CD4-positive, alpha-beta T cell treated with Interleukin-6 for 4 hours (primary cell): Measurements from ENCODE around the gene MYT1.

Source experiments
- DNase-seq: peaks from one replicate; pipeline ENCODE4 v3.0.0-alpha.2; 2020; ENCODE audit warnings: mixed read lengths

The MYT1 gene

GRCh38 chr20:64155258-64156135 lies 8.8 kb upstream of the MYT1 start:
- no peak for DNase-seq

DNA sequence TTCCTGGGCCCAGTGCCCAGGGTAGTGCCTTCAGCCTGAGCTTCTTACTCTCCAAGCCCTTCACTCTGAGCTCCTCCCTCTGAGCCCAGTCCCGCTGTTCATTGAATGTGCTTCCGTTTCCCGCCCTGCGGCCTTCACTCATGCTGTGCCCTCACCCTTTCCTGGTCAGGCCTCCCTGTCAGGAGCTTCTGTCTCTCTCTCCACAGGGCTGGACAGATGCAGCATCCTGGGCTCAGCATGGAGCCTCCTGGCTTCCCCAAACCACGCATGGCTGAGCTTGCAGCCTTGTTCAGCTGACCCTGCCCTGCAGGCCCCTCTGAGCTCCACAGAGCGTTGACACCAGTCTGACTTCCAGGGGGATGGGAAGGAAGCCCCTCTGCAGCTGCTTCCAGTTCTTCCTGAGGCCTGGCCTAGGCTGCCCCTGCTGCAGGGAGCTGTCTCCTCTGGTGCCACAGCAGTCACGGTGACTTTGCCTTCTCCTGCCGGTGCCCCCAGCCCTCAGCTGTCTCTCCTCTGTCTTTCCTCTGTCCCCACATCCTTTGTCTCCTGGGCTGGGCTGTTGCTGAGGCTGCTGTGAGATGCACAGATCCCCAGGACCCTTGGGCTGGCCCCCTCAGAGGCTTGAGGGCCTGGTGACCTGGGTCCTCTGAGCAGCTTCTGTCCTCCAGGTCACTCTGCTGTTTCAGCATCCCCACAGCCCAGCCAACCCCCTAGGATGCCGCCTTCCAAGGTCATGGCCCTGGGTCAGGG lies 7.9 kb upstream of the MYT1 start:
- DNase-seq, result no peak

GRCh38 chr20:64156886-64157875 lies 7.1 kb upstream of the MYT1 start:
- DNase-seq, result no peak

DNA sequence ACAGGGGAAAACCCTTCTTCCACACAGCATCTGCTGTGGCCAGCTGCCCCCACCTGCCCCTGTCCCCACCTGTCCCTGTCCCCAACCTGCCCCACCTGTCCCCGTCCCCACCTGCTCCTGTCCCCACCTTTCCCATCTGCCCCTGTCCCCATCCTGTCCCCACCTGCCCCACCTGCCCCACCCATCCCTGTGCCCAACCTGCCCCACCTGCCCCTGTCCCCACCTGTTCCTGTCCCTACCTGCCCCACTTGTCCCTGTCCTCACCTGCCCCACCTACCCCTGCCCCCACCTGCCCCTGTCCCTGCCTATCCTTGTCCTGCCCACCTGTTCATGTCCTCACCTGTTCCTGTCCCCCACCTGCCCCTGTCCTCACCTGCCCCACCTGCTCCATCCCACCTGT lies 6.4 kb upstream of the MYT1 start:
- DNase-seq, result no peak

- DNase-seq, result no peak
Measured at GRCh38 chr20:64158346-64159285, 5.6 kb upstream of the MYT1 start.

DNA sequence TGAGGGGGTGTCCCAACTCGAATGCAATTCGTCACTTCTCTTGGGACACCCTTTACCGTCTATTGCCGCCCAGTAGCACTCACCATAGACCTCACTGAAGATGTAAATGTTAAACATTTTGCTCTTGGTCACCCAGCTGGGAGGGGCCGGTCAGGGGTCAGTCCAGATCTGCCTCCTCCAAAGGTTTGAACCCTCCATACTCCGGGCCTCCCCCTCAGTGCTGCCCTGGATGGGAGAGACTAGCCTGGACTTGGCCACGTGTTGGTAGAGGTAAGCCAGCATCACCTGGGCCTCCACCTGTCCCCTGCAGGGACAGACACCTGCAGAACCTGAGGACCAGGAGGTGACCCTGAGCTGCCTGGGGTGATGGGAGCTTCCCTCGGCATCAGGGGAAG lies 5.0 kb upstream of the MYT1 start:
- DNase-seq, result no peak

DNA sequence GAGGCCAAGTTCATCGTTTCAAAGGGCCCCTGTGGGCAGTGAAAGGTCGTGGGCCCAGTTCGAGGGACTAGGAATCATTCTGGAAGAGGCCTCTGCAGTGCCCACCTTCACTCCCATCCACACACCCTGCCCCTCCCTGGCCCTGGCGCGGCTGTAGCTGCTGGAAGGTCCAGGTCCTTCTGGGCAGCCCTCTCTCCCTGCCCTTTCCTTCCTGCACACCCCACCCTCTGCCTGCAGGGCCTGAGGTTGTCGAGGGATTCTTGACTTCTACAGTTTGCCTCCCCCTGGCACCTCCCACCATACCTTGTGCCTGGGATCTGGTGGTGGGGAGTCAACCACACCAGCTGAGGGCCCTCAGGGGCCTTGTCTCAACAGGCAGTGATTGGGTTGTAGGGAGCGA lies 4.5 kb upstream of the MYT1 start:
- DNase-seq, result no peak

DNA sequence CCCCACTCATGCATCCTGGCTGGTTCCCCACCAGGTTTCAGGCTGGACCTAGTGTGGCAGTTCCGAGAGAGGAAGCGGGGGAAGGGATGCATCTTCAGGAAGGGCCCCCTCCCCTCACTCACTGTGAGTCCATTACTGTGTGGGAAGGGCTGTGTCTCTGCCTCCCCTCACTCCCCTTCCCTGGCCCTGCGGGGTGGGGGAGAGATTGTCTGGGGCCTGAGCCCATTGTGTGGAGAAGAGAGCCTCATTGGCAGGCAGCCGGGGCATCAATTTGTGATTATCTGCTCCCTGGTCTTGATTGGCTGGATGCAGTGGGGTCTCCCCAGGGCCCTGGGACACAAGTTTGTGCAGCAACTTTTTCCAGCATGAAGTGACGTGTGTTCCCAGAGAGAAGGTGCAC lies 4.1 kb upstream of the MYT1 start:
- no peak for DNase-seq

- DNase-seq, result no peak
Measured at GRCh38 chr20:64160526-64161355, 3.5 kb upstream of the MYT1 start.

DNA sequence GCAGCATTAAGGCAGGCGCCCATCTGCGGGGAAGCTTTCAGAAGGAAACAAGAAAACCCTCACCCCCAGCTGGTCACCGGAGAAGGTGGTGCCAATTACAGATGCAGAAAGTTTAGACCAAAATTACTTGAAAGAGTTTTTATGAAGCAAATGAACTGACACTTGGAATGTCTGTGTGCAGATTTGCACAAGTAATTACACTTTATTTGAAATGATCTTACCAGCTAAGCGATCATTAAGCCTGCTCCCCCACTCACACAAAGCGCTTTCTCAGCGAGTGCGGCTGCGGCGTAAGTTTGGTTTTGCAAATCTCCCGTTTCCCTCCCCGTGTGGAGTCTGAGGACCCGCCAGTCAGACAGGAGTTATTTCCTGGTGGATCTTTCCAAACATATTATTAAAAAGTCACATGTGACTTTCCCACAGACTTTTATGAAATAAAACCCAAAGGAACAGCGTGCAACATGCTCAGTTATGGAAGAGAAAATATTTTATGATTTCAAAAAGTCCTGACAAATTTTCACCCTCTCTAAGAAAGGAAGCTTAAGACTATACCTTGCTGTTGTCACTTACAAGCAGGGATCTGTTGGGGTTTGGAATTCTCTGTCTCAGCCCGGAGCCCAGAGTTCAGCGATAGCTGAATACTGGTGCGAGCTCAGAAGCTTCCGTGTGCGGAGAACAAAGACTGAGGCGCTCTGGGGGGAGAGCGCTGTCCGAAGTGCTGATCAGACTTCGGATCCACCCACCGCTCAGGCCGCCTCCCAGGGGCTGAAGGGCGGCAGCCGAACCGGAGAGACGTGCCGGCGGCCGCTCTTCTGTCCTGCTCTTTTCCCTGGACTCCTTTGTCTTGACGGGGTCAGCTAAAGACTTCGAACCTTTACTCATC lies 2.7 kb upstream of the MYT1 start:
- peak; percentile 17 for DNase-seq

DNA sequence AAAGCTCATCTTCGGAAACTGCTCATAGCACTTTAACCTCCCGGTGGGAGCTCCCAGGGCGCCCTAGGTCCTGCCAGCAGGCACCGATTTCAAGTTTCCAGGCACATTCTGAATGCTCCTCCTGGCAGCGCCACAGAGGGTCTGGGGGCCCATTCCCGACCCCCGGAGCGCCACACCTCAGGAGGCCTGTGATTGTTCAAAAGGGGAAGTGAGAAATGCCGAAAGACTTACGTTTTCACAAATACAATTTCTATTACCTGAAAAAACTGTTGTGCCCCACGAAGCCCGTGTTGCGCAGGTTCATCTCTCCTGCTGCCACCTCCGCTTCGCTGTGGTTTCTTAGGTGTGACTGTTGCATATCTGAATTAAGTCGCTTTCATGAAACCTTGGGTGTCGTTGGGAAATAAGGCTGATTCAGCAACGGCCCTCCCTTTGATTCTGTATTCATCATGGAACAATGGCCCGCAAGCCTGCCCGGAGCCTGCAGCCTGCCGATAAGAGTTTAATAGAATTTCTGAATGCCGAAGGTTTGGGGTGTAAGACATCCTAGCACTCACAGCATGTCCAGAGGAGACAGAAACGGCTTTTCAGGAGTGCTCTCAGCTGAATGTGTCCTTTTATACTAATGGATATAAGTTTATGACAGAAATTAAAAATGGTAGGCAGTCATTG lies 1.9 kb upstream of the MYT1 start:
- no peak for DNase-seq

- no peak for DNase-seq
Measured at GRCh38 chr20:64163776-64164122, 503 bp upstream of the MYT1 start.

- DNase-seq, result no peak
Measured at GRCh38 chr20:64165866-64166600, 1.8 kb downstream of the MYT1 start.

GRCh38 chr20:64166721-64167615 lies 2.7 kb downstream of the MYT1 start:
- DNase-seq, result no peak

DNA sequence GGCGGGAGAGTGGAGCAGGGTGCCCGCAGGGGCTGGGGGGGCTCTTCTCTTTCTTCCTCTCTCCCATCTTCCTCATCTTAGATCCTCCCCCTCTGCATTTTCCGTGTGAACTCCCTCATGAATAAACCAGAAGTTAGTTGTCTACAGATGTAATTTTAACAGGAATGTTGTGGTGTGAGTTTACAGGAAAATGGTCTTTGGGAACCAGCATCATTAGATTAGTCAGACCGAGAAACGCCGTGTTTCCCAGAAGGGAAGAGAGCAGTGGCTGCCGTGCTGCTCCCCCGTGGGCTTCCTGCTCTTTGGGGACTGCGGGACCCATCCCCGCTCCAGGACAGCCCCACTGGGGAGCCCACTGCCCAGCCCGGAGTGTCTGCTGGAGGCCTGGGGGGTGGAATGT lies 3.4 kb downstream of the MYT1 start:
- DNase-seq, result no peak

- DNase-seq, result no peak
Measured at GRCh38 chr20:64168381-64169090, 4.3 kb downstream of the MYT1 start.

DNA sequence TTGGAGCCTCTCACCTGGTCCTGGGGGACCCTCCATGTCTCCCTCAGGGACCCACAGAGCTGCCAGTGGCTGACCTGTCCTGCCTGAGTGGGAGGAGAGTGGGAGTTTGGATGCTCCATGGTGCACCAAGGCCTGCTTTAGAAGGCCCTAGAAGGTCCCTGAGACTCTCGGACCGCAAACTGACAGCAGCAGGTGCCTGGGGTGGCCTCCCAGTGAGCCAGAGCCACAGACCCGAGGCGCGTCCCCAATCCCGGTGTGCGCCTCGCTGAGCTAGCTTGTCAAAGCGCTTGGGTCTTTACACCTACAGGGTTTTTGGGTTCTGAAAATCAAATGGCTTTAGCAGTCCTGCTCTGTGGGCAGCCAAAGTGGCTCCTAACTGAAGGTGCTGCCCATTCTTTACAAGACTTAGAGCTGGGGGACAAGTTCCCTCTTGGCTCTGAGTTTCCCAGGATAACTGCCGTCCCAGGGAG lies 4.9 kb downstream of the MYT1 start:
- no peak for DNase-seq
